ENCODE data around the gene RASSF5. TPM values are rescaled to one million over a fixed set of nuclear protein-coding genes. Genes with fewer than 3 reads are reported as not detected.
"Not testable (repeated sequence)": the region's sequence is repeated elsewhere in the genome, so short reads cannot be mapped to it uniquely, and the experiment has no call there.

RASSF5 gene
- total and polyA plus RNA-seq, 2 experiments from 2014 or later, result 0.48 to 4.4 TPM

DNA sequence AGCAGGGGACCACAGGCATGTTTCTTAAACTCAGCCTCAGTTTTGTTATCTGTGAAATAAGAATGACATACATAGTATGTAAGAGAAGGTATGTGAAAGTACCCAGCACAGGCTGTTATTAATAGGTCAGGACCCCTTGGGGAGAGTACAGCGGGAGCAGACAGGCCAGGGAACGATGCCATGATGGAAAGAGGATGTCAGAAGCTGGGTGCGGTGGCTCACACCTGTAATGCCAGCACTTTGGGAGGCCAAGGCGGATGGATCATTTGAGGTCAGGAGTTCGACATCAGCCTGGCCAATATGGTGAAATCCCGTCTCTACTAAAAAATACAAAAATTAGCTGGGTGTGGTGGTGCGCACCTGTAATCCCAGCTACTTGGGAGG is 73.8 kb downstream of the RASSF5 start:
- H4K20me1 ChIP-seq (replicated peaks; ENCODE audit: insufficient read depth); H3K36me3 Mint-ChIP-seq (ENCODE audit: low read depth); H3K27ac ChIP-seq (ENCODE audit: low read depth): not testable (repeated sequence)

DNA sequence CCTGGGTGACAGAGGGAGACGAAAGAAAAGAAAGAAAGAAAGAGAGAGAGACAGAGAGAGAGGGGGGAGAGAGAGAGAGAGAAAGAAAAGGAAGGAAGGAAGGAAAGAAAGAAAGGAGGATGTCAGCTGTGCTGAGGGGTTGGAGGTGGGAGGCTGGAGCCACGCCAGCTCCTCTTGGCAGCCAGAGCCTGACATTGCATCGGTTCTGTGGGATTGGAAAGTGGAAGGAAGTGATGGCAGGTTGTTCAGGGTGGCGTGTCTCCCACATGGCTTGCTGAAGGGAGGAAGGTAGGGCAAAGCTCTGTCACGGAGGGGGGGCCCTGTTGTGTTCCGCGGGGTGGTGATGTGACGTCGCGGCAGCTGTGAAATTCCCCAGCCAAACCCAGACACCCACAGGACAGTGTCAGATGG is 74.2 kb downstream of the RASSF5 start:
- Histone ChIP-seq H3K4me2 (no peak overlapping the region), H2AFZ (no peak overlapping the region), H3K27me3 (ENCODE audit: insufficient read depth) (no peaks in the 10 kb centered on the region), H3K79me2 (replicated peaks; ENCODE audit: insufficient read depth) (no peaks in the 10 kb centered on the region), H3K27ac (ENCODE audit: low read depth) (no peak overlapping the region), H3K4me1 (ENCODE audit: insufficient read depth) (no peaks in the 10 kb centered on the region), H3K9me2 (ENCODE audit: insufficient read depth) (no peaks in the 10 kb centered on the region), H3K36me3 (ENCODE audit: insufficient read depth) (no peaks in the 10 kb centered on the region), H3F3A (replicated peaks; ENCODE audit: low read depth) (no peaks in the 10 kb centered on the region), H4K20me1 (replicated peaks; ENCODE audit: insufficient read depth) (no peaks in the 10 kb centered on the region), H3K4me3 (no peak overlapping the region)
- Mint-ChIP-seq H3K4me1 (peaks cover 3% of the 10 kb centered on the region), H3K27ac (no peak overlapping the region), H3K27me3 (ENCODE audit: insufficient read depth, low read depth, poor library complexity) (peaks cover 9% of the 10 kb centered on the region), H3K4me3 (no peak overlapping the region), H3K36me3 (ENCODE audit: low read depth) (no peaks in the 10 kb centered on the region), H3K9me3 (no peaks in the 10 kb centered on the region; the same call in 2 of the 3 replicates)
- DNase-seq (ENCODE audit: low spot score), result no peak
- no peak for ATAC-seq
- no peak for TF ChIP-seq NANOG (IDR thresholded peaks at IDR 0.05; ENCODE audit: borderline replicate concordance)
- TF ChIP-seq EZH2 (IDR thresholded peaks at IDR 0.05; ENCODE audit: low read depth, unreplicated experiment), result no peak
- TF ChIP-seq EZH2phosphoT487 (IDR thresholded peaks at IDR 0.05; ENCODE audit: unreplicated experiment), result no peak
- TF ChIP-seq, protein P1, sequence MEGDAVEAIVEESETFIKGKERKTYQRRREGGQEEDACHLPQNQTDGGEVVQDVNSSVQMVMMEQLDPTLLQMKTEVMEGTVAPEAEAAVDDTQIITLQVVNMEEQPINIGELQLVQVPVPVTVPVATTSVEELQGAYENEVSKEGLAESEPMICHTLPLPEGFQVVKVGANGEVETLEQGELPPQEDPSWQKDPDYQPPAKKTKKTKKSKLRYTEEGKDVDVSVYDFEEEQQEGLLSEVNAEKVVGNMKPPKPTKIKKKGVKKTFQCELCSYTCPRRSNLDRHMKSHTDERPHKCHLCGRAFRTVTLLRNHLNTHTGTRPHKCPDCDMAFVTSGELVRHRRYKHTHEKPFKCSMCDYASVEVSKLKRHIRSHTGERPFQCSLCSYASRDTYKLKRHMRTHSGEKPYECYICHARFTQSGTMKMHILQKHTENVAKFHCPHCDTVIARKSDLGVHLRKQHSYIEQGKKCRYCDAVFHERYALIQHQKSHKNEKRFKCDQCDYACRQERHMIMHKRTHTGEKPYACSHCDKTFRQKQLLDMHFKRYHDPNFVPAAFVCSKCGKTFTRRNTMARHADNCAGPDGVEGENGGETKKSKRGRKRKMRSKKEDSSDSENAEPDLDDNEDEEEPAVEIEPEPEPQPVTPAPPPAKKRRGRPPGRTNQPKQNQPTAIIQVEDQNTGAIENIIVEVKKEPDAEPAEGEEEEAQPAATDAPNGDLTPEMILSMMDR (conservative IDR thresholded peaks at IDR 0.05; ENCODE audit: low read depth in 2 of 2), result no peak
- TF ChIP-seq JUNB (IDR thresholded peaks at IDR 0.05; ENCODE audit: unreplicated experiment), result no peak
- TF ChIP-seq STAT1 (IDR thresholded peaks at IDR 0.05; ENCODE audit: unreplicated experiment), result no peak
- no peak for TF ChIP-seq CREB1 (CRISPR knock-in tag; IDR thresholded peaks at IDR 0.05; ENCODE audit: low read depth)
- no peak for TF ChIP-seq ZNF114 (CRISPR knock-in tag; IDR thresholded peaks at IDR 0.05)
- TF ChIP-seq, protein P2, sequence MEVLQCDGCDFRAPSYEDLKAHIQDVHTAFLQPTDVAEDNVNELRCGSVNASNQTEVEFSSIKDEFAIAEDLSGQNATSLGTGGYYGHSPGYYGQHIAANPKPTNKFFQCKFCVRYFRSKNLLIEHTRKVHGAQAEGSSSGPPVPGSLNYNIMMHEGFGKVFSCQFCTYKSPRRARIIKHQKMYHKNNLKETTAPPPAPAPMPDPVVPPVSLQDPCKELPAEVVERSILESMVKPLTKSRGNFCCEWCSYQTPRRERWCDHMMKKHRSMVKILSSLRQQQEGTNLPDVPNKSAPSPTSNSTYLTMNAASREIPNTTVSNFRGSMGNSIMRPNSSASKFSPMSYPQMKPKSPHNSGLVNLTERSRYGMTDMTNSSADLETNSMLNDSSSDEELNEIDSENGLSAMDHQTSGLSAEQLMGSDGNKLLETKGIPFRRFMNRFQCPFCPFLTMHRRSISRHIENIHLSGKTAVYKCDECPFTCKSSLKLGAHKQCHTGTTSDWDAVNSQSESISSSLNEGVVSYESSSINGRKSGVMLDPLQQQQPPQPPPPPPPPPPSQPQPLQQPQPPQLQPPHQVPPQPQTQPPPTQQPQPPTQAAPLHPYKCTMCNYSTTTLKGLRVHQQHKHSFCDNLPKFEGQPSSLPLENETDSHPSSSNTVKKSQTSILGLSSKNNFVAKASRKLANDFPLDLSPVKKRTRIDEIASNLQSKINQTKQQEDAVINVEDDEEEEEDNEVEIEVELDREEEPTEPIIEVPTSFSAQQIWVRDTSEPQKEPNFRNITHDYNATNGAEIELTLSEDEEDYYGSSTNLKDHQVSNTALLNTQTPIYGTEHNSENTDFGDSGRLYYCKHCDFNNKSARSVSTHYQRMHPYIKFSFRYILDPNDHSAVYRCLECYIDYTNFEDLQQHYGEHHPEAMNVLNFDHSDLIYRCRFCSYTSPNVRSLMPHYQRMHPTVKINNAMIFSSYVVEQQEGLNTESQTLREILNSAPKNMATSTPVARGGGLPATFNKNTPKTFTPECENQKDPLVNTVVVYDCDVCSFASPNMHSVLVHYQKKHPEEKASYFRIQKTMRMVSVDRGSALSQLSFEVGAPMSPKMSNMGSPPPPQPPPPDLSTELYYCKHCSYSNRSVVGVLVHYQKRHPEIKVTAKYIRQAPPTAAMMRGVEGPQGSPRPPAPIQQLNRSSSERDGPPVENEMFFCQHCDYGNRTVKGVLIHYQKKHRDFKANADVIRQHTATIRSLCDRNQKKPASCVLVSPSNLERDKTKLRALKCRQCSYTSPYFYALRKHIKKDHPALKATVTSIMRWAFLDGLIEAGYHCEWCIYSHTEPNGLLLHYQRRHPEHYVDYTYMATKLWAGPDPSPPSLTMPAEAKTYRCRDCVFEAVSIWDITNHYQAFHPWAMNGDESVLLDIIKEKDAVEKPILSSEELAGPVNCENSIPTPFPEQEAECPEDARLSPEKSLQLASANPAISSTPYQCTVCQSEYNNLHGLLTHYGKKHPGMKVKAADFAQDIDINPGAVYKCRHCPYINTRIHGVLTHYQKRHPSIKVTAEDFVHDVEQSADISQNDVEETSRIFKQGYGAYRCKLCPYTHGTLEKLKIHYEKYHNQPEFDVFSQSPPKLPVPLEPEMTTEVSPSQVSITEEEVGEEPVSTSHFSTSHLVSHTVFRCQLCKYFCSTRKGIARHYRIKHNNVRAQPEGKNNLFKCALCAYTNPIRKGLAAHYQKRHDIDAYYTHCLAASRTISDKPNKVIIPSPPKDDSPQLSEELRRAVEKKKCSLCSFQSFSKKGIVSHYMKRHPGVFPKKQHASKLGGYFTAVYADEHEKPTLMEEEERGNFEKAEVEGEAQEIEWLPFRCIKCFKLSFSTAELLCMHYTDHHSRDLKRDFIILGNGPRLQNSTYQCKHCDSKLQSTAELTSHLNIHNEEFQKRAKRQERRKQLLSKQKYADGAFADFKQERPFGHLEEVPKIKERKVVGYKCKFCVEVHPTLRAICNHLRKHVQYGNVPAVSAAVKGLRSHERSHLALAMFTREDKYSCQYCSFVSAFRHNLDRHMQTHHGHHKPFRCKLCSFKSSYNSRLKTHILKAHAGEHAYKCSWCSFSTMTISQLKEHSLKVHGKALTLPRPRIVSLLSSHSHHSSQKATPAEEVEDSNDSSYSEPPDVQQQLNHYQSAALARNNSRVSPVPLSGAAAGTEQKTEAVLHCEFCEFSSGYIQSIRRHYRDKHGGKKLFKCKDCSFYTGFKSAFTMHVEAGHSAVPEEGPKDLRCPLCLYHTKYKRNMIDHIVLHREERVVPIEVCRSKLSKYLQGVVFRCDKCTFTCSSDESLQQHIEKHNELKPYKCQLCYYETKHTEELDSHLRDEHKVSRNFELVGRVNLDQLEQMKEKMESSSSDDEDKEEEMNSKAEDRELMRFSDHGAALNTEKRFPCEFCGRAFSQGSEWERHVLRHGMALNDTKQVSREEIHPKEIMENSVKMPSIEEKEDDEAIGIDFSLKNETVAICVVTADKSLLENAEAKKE (CRISPR knock-in tag; IDR thresholded peaks at IDR 0.05), result no peak
- TF ChIP-seq ZNF331 (CRISPR knock-in tag; IDR thresholded peaks at IDR 0.05; ENCODE audit: low read depth), result no peak
- TF ChIP-seq POLR2AphosphoS5 (IDR thresholded peaks at IDR 0.05; ENCODE audit: low read depth), result no peak
- TF ChIP-seq, protein P3, sequence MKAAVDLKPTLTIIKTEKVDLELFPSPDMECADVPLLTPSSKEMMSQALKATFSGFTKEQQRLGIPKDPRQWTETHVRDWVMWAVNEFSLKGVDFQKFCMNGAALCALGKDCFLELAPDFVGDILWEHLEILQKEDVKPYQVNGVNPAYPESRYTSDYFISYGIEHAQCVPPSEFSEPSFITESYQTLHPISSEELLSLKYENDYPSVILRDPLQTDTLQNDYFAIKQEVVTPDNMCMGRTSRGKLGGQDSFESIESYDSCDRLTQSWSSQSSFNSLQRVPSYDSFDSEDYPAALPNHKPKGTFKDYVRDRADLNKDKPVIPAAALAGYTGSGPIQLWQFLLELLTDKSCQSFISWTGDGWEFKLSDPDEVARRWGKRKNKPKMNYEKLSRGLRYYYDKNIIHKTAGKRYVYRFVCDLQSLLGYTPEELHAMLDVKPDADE (IDR thresholded peaks at IDR 0.05), result no peak

More for the DNA sequence above, 73.8 kb downstream of the RASSF5 start:
- H3K27ac Mint-ChIP-seq; H3K9me3 Mint-ChIP-seq; H3F3A ChIP-seq (replicated peaks; ENCODE audit: low read depth); H3K36me3 ChIP-seq (ENCODE audit: insufficient read depth); H3K4me3 Mint-ChIP-seq; H3K4me2 ChIP-seq; H3K9me2 ChIP-seq (ENCODE audit: insufficient read depth); H3K4me1 Mint-ChIP-seq; H3K4me3 ChIP-seq; H3K27me3 ChIP-seq (ENCODE audit: insufficient read depth); H2AFZ ChIP-seq; H3K79me2 ChIP-seq (replicated peaks; ENCODE audit: insufficient read depth); H3K27me3 Mint-ChIP-seq (ENCODE audit: insufficient read depth, low read depth, poor library complexity); ATAC-seq; DNase-seq (ENCODE audit: low spot score); H3K4me1 ChIP-seq (ENCODE audit: insufficient read depth): not testable (repeated sequence)
